Natural killer cell (primary cell): Measurements from ENCODE around the gene TANC1. TPM values are rescaled to one million over a fixed set of nuclear protein-coding genes. Genes with fewer than 3 reads are reported as not detected.

Source experiments
- ATAC-seq, 3 donors: fragments of 150-1000 bp in 2 of 3; fragments of 200-7000 bp in 1 of 3; cut with Tn5 transposase; 1 replicate in 1 of 3; 2 replicates in 2 of 3; pipeline ENCODE4 v1.10.0; 2021; ENCODE audit warnings: mild to moderate bottlenecking in 2 of 3, moderate library complexity in 2 of 3
- DNase-seq, 2 donors: peaks; one replicate each; pipeline versions ENCODE4 v3.0.0 to v3.0.0-alpha.2; 2013 to 2021; ENCODE audit warnings: mixed read lengths in 1 of 2
- H3K27ac ChIP-seq: one replicate; pipeline ENCODE4 v1.5.1; 2013; ENCODE audit warnings: mild to moderate bottlenecking, low read length
- H3K27me3 ChIP-seq: one replicate; pipeline ENCODE4 v1.6.1; 2013; ENCODE audit warnings: low read length; ENCODE audit not compliant: control insufficient read depth, insufficient read depth
- H3K36me3 ChIP-seq: one replicate; pipeline ENCODE4 v1.6.1; 2013; ENCODE audit warnings: low read length; ENCODE audit not compliant: control insufficient read depth, insufficient read depth
- H3K4me1 ChIP-seq: one replicate; pipeline ENCODE4 v1.6.1; 2013; ENCODE audit warnings: low read length; ENCODE audit not compliant: control insufficient read depth, insufficient read depth
- H3K4me3 ChIP-seq: one replicate; pipeline ENCODE4 v1.5.1; 2013; ENCODE audit warnings: low read length
- H3K9me3 ChIP-seq: one replicate; pipeline ENCODE4 v1.6.1; 2013; ENCODE audit warnings: low read length; ENCODE audit not compliant: control insufficient read depth, insufficient read depth
- H3K27ac Mint-ChIP-seq, 2 donors: one replicate each; pipeline ENCODE4 v1.8.0; 2022; ENCODE audit warnings: mild to moderate bottlenecking in 2 of 2, mixed read lengths in 2 of 2, moderate library complexity in 1 of 2
- H3K27me3 Mint-ChIP-seq, 2 donors: one replicate each; pipeline ENCODE4 v1.8.0; 2022; ENCODE audit warnings: low read depth in 2 of 2, mixed read lengths in 2 of 2
- H3K36me3 Mint-ChIP-seq: one replicate; pipeline ENCODE4 v1.8.0; 2022; ENCODE audit warnings: mixed read lengths
- H3K4me1 Mint-ChIP-seq, 2 donors: one replicate each; pipeline ENCODE4 v1.8.0; 2022; ENCODE audit warnings: mixed read lengths in 2 of 2
- H3K4me3 Mint-ChIP-seq: one replicate; pipeline ENCODE4 v1.8.0; 2022; ENCODE audit warnings: mild to moderate bottlenecking, moderate library complexity, mixed read lengths
- H3K9me3 Mint-ChIP-seq, 2 donors: one replicate each; pipeline ENCODE4 v1.8.0; 2022; ENCODE audit warnings: mixed read lengths in 2 of 2
- WGBS: methylation state at CpG from one replicate; pipeline ENCODE4 v1.1.7; 2013; ENCODE audit warnings: missing lambda C conversion rate; ENCODE audit not compliant: insufficient coverage; 5-methylcytosine and 5-hydroxymethylcytosine counted together
- intact Hi-C: fragments of 100-400 bp; cut with micrococcal nuclease; formaldehyde crosslinking; loops from one replicate; pipeline ENCODE4 v1.14.2; 2022
- total RNA-seq, 4 donors: library from RNA; stranded (reverse); fragments of 120-200 nt in 1 of 4; gene quantifications; one replicate each; pipeline versions ENCODE4 v1.2.3 to v1.2.4, GENCODE V29; 2013 to 2022
- TF ChIP-seq, protein P1 (sequence below): fragments of 200-600 bp; IDR thresholded peaks from one replicate; pipeline ENCODE4 v1.8.0; 2022; ENCODE audit warnings: antibody characterized with exemption

TANC1 gene
- total RNA-seq, 3 donors from 2014 or later (not counting 1 experiment from before 2014, with no cell fraction given), result 0.82 to 4.2 (median 1.1) TPM

GRCh38 chr2:159126432-159127022, 158.1 kb downstream of the TANC1 start:
- 53% methylated on average over 2 of the region's 2 CpGs for WGBS
- Mint-ChIP-seq H3K4me3 (peak overlapping the region; percentile 21), H3K4me1 (peaks cover 63 to 74% of the 10 kb centered on the region in 2 donors), H3K36me3 (no peaks in the 10 kb centered on the region), H3K9me3 (no peaks in the 10 kb centered on the region), H3K27ac (peak overlapping the region; percentile 44 to 87), H3K27me3 (no peaks in the 10 kb centered on the region)
- H3K4me3 ChIP-seq, result no peak overlapping the region
- DNase-seq (no peak), ATAC-seq (peak in 2 of 3 donors; percentile 30 to 45)
- H3K36me3 ChIP-seq, result no peaks in the 10 kb centered on the region
- TF ChIP-seq, protein P1, sequence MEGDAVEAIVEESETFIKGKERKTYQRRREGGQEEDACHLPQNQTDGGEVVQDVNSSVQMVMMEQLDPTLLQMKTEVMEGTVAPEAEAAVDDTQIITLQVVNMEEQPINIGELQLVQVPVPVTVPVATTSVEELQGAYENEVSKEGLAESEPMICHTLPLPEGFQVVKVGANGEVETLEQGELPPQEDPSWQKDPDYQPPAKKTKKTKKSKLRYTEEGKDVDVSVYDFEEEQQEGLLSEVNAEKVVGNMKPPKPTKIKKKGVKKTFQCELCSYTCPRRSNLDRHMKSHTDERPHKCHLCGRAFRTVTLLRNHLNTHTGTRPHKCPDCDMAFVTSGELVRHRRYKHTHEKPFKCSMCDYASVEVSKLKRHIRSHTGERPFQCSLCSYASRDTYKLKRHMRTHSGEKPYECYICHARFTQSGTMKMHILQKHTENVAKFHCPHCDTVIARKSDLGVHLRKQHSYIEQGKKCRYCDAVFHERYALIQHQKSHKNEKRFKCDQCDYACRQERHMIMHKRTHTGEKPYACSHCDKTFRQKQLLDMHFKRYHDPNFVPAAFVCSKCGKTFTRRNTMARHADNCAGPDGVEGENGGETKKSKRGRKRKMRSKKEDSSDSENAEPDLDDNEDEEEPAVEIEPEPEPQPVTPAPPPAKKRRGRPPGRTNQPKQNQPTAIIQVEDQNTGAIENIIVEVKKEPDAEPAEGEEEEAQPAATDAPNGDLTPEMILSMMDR, result no peak
- no peak overlapping the region for H3K27ac ChIP-seq
- intact Hi-C loops, result no loop called here
- no peaks in the 10 kb centered on the region for H3K9me3 ChIP-seq
- peaks cover 41% of the 10 kb centered on the region for H3K4me1 ChIP-seq
- H3K27me3 ChIP-seq, result no peaks in the 10 kb centered on the region

DNA sequence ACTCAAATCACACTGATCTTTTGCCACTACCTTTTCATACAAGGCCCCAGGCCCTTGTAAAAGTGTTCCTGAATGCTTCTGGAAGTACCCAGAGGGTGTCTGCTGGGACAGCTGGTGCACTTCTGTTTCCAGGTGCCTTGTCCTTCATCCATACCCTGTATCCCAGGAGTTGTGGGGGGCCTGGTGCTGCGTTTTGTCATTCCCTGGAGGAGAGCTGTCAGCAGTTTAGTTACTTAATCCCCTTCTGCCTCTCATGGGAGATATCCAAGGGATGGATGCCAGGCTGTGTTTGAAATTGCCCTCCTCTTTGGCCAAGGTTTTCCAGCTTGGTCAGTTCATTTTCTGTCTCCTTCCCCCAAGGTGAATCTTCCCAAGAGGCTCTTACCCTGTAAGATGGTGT, 159.8 kb downstream of the TANC1 start:
- WGBS, result 100% methylated on average over 1 of the region's 1 CpG
- peak overlapping the region in 1 of 2 donors; percentile 16 for H3K27ac Mint-ChIP-seq
- Histone ChIP-seq H3K4me1 (peaks cover 53% of the 10 kb centered on the region), H3K27me3 (no peaks in the 10 kb centered on the region), H3K9me3 (no peaks in the 10 kb centered on the region), H3K4me3 (no peak overlapping the region), H3K36me3 (no peaks in the 10 kb centered on the region), H3K27ac (no peak overlapping the region)
- H3K4me3 Mint-ChIP-seq, result no peak overlapping the region
- peaks cover 78 to 87% of the 10 kb centered on the region in 2 donors for H3K4me1 Mint-ChIP-seq
- H3K9me3 Mint-ChIP-seq, result no peaks in the 10 kb centered on the region
- DNase-seq (no peak), ATAC-seq (no peak)
- intact Hi-C loops, result no loop called here
- TF ChIP-seq, protein P1, result no peak
- no peaks in the 10 kb centered on the region for H3K27me3 Mint-ChIP-seq
- no peaks in the 10 kb centered on the region for H3K36me3 Mint-ChIP-seq

GRCh38 chr2:159129269-159129668, 160.8 kb downstream of the TANC1 start:
- peak overlapping the region; percentile 78 for H3K4me3 Mint-ChIP-seq
- H3K36me3 Mint-ChIP-seq, result no peaks in the 10 kb centered on the region
- H3K36me3 ChIP-seq, result no peaks in the 10 kb centered on the region
- 21% methylated on average over 1 of the region's 1 CpG for WGBS
- H3K4me1 ChIP-seq, result peaks cover 50% of the 10 kb centered on the region
- H3K9me3 Mint-ChIP-seq, result no peaks in the 10 kb centered on the region
- intact Hi-C loops, result no loop called here
- DNase-seq, result no peak
- peak; percentile 45 to 76 (median 74) for ATAC-seq
- peaks cover 81 to 85% of the 10 kb centered on the region in 2 donors for H3K4me1 Mint-ChIP-seq
- H3K27me3 Mint-ChIP-seq, result no peaks in the 10 kb centered on the region
- no peak overlapping the region for H3K4me3 ChIP-seq
- TF ChIP-seq, protein P1, result no peak
- H3K9me3 ChIP-seq, result no peaks in the 10 kb centered on the region
- H3K27ac Mint-ChIP-seq, result peak overlapping the region; percentile 67 to 85
- H3K27me3 ChIP-seq, result no peaks in the 10 kb centered on the region
- H3K27ac ChIP-seq, result no peak overlapping the region

- no peaks in the 10 kb centered on the region for H3K9me3 Mint-ChIP-seq
- H3K36me3 ChIP-seq, result no peaks in the 10 kb centered on the region
- H3K4me3 ChIP-seq, result no peak overlapping the region
- H3K4me1 ChIP-seq, result peaks cover 44% of the 10 kb centered on the region
- no peaks in the 10 kb centered on the region for H3K36me3 Mint-ChIP-seq
- peaks cover 76 to 80% of the 10 kb centered on the region in 2 donors for H3K4me1 Mint-ChIP-seq
- ATAC-seq (no peak), DNase-seq (no peak)
- H3K27me3 Mint-ChIP-seq, result no peaks in the 10 kb centered on the region
- intact Hi-C loops, result loop anchor here (1.0 to 5.0 kb wide), 2 partner anchors 15 to 157 kb away; partner anchors contain the start of gene WDSUB1
- H3K27ac Mint-ChIP-seq, result peak overlapping the region; percentile 67 to 85
- H3K27ac ChIP-seq, result no peak overlapping the region
- H3K9me3 ChIP-seq, result no peaks in the 10 kb centered on the region
- 48% methylated on average over 13 of the region's 13 CpGs for WGBS
- TF ChIP-seq, protein P1, result no peak
- H3K27me3 ChIP-seq, result no peaks in the 10 kb centered on the region
- peak overlapping the region; percentile 49 for H3K4me3 Mint-ChIP-seq
These were observed 161.4 kb downstream of the TANC1 start for GRCh38 chr2:159129824-159130223.
